Measurements from ENCODE around the gene TFIP11.

DNA sequence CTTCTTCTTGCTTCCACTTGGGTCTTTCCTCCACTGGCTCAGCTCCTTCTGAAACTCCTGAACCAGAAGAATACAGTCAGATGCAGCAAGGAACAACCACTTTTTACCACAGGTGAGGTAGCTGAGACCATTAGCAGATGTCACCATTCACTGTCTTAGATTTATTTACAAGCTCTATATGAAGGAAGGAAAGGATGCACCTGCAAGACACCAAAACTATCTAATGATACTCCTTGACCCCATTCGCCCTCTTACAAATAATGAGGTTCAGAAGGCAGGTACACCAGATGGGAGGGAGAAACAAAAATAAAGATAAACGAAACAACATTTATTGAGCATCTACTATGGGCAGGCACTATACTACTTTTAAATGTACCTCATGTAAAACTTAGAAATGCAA is 10.3 kb downstream of the TFIP11 start:
- TF ChIP-seq EP300 (IDR thresholded peaks at IDR 0.05; ENCODE audit: borderline replicate concordance in 1 of 2, control insufficient read depth in 1 of 2, low read depth in 2 of 2, low read length in 2 of 2) (no peak), SP1 (IDR thresholded peaks at IDR 0.05; ENCODE audit: low read depth, low read length) (no peak), RFX5 (IDR thresholded peaks at IDR 0.05; ENCODE audit: low read depth, low read length) (no peak), EZH2 (IDR thresholded peaks at IDR 0.05; ENCODE audit: borderline replicate concordance, control insufficient read depth, low read depth, low read length) (no peak), ASH2L (IDR thresholded peaks at IDR 0.05; ENCODE audit: borderline replicate concordance, low read depth) (no peak), TAF1 (IDR thresholded peaks at IDR 0.05; ENCODE audit: borderline replicate concordance, low read depth, low read length) (no peak), MTA2 (IDR thresholded peaks at IDR 0.05; ENCODE audit: low read depth) (no peak), ATF3 (IDR thresholded peaks at IDR 0.05; ENCODE audit: borderline replicate concordance, extremely low read depth, low read depth, low read length) (no peak), MXI1 (IDR thresholded peaks at IDR 0.05; ENCODE audit: low read depth, low read length) (no peak), CHD4 (IDR thresholded peaks at IDR 0.05) (no peak), HDAC6 (IDR thresholded peaks at IDR 0.05; ENCODE audit: unreplicated experiment) (no peak), MEF2B (IDR thresholded peaks at IDR 0.05; ENCODE audit: partially characterized antibody, poor library complexity, severe bottlenecking) (no peak)
- TF ChIP-seq, protein P1, sequence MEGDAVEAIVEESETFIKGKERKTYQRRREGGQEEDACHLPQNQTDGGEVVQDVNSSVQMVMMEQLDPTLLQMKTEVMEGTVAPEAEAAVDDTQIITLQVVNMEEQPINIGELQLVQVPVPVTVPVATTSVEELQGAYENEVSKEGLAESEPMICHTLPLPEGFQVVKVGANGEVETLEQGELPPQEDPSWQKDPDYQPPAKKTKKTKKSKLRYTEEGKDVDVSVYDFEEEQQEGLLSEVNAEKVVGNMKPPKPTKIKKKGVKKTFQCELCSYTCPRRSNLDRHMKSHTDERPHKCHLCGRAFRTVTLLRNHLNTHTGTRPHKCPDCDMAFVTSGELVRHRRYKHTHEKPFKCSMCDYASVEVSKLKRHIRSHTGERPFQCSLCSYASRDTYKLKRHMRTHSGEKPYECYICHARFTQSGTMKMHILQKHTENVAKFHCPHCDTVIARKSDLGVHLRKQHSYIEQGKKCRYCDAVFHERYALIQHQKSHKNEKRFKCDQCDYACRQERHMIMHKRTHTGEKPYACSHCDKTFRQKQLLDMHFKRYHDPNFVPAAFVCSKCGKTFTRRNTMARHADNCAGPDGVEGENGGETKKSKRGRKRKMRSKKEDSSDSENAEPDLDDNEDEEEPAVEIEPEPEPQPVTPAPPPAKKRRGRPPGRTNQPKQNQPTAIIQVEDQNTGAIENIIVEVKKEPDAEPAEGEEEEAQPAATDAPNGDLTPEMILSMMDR (IDR thresholded peaks at IDR 0.05 in 2 of 3, conservative IDR thresholded peaks at IDR 0.05 in 1 of 3; ENCODE audit: control insufficient read depth in 2 of 3, extremely low read depth in 1 of 3, insufficient read depth in 1 of 3, low read depth in 3 of 3, low read length in 3 of 3), result no peak
- TF ChIP-seq, protein P2, sequence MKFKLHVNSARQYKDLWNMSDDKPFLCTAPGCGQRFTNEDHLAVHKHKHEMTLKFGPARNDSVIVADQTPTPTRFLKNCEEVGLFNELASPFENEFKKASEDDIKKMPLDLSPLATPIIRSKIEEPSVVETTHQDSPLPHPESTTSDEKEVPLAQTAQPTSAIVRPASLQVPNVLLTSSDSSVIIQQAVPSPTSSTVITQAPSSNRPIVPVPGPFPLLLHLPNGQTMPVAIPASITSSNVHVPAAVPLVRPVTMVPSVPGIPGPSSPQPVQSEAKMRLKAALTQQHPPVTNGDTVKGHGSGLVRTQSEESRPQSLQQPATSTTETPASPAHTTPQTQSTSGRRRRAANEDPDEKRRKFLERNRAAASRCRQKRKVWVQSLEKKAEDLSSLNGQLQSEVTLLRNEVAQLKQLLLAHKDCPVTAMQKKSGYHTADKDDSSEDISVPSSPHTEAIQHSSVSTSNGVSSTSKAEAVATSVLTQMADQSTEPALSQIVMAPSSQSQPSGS (IDR thresholded peaks at IDR 0.05; ENCODE audit: low read length), result no peak

Data from GM12878 (cell line).